Spleen (tissue), 11 donors: ENCODE results near the gene PAEP. TPM values are rescaled to one million over a fixed set of nuclear protein-coding genes. Genes with fewer than 3 reads are reported as not detected.

Experiments
- DNase-seq: peaks from one replicate; pipeline ENCODE4 v3.0.0-alpha.2; 2020
- H3K27ac ChIP-seq, 8 donors: fragments of 200-600 bp; sonication (generic) in 7 of 8; 1 replicate in 4 of 8; 2 replicates in 4 of 8; pipeline versions ENCODE4 v1.5.0 to v1.8.0; 2016 to 2021; ENCODE audit warnings: inconsistent platforms in 4 of 8, mild to moderate bottlenecking in 4 of 8, moderate library complexity in 1 of 8
- H3K27me3 ChIP-seq, 7 donors: fragments of 200-600 bp; sonication (generic) in 6 of 7; replicated peaks in 1 of 7; 1 replicate in 4 of 7; 2 replicates in 3 of 7; pipeline versions ENCODE4 v1.5.0 to v1.8.0; 2016 to 2021; ENCODE audit warnings: inconsistent platforms in 3 of 7, mild to moderate bottlenecking in 1 of 7
- H3K36me3 ChIP-seq, 6 donors: fragments of 200-600 bp; sonication (generic) in 5 of 6; 1 replicate in 4 of 6; 2 replicates in 2 of 6; pipeline versions ENCODE4 v1.5.0 to v1.8.0; 2016 to 2021; ENCODE audit warnings: inconsistent platforms in 2 of 6
- H3K4me1 ChIP-seq, 6 donors: fragments of 200-600 bp; sonication (generic) in 5 of 6; 1 replicate in 3 of 6; 2 replicates in 3 of 6; pipeline versions ENCODE4 v1.5.0 to v1.8.0; 2016 to 2021; ENCODE audit warnings: inconsistent platforms in 3 of 6
- H3K4me3 ChIP-seq, 8 donors: fragments of 200-600 bp; sonication (generic) in 7 of 8; 1 replicate in 4 of 8; 2 replicates in 4 of 8; pipeline versions ENCODE4 v1.5.0 to v1.8.0; 2016 to 2021; ENCODE audit warnings: inconsistent platforms in 4 of 8, mild to moderate bottlenecking in 4 of 8, moderate library complexity in 2 of 8
- H3K9me3 ChIP-seq, 8 donors: fragments of 200-600 bp; sonication (generic) in 7 of 8; 1 replicate in 4 of 8; 2 replicates in 4 of 8; pipeline versions ENCODE4 v1.5.0 to v1.8.0; 2016 to 2021; ENCODE audit warnings: inconsistent platforms in 4 of 8
- CTCF ChIP-seq, 11 experiments: fragments of 200-600 bp in 7 of 11; fragments of 450-650 bp in 4 of 11; sonication (generic) in 4 of 11; IDR thresholded peaks in 8 of 11; conservative IDR thresholded peaks in 3 of 11; 1 replicate in 7 of 11; 2 replicates in 4 of 11; pipeline versions ENCODE4 v1.4.0 to v1.8.0; 2016 to 2021; ENCODE audit warnings: antibody characterized with exemption in 11 of 11, inconsistent platforms in 4 of 11, mild to moderate bottlenecking in 1 of 11
- POLR2A ChIP-seq, 3 donors: fragments of 450-650 bp; IDR thresholded peaks; one replicate each; pipeline ENCODE4 v1.5.1; 2017; ENCODE audit warnings: antibody characterized with exemption in 3 of 3, mild to moderate bottlenecking in 1 of 3
- POLR2AphosphoS5 ChIP-seq, 3 donors: sonication (generic); formaldehyde crosslinking; IDR thresholded peaks; one replicate each; pipeline ENCODE4 v1.5.1; 2017; ENCODE audit warnings: antibody characterized with exemption in 3 of 3
- WGBS, 5 donors: extraction: QIAGEN DNeasy Blood & Tissue Kit in 3 of 5; methylation state at CpG; one replicate each; pipeline versions ENCODE4 v1.1.5 to v1.1.7; 2013 to 2018; 5-methylcytosine and 5-hydroxymethylcytosine counted together
- intact Hi-C: fragments of 100-400 bp; cut with DNase I; formaldehyde crosslinking; loops from one replicate; pipeline ENCODE4 v1.15.0; 2023; ENCODE audit warnings: low total_unique reads
- polyA plus RNA-seq, 3 donors: library from polyadenylated mRNA; stranded (reverse); fragments of 200-250 nt; gene quantifications; one replicate each; pipeline ENCODE4 v1.2.1, GENCODE V29; 2013
- total RNA-seq, 7 donors: library from RNA; depleted of rRNA in 3 of 7; stranded (reverse); fragments of >200 nt in 3 of 7; fragmentation: NEBNext Ultra II Directional in 4 of 7; extraction: Animal tissue kit (Norgen Biotek cat#: 25700) in 4 of 7; gene quantifications; one replicate each; pipeline versions ENCODE4 v1.1.0 to v1.2.1, GENCODE V29; 2016 to 2021
- donor health status: healthy with polysubstance abuse.
- donor health status: DM: no; HTN: no; CAD: no; lungs with moderate emphysema.
- donor health status: DM: no; HTN: no; CAD: no.
- donor health status: Bipolar disorder and iron deficiency.
- donor health status: healthy.
- donor health status: DM: no; HTN: no; CAD: no.
- donor health status: DM: yes; HTN: yes; CAD: no.

Gene PAEP
- total and polyA plus RNA-seq, 10 donors = not detected

- intact Hi-C loops = no loop called here
- H3K4me1 ChIP-seq = no peaks in the 10 kb centered on the region
- peaks cover 0 to 78% (median 4%) of the 10 kb centered on the region in 7 donors for H3K27me3 ChIP-seq
- TF ChIP-seq POLR2A (IDR thresholded peaks at IDR 0.05) (no peak), POLR2AphosphoS5 (IDR thresholded peaks at IDR 0.05) (no peak), CTCF (IDR thresholded peaks at IDR 0.05 in 8 of 11, conservative IDR thresholded peaks at IDR 0.05 in 3 of 11) (no peak)
- DNase-seq = no peak
- H3K9me3 ChIP-seq = no peaks in the 10 kb centered on the region
- H3K36me3 ChIP-seq = no peaks in the 10 kb centered on the region
- no peak overlapping the region for H3K4me3 ChIP-seq
- WGBS, 5 donors = 79 to 85% (median 80%) methylated on average over 11 to 29 of the region's 29 CpGs
- no peak overlapping the region for H3K27ac ChIP-seq
These were observed 53.5 kb downstream of the PAEP start for GRCh38 chr9:135614821-135615665.

- Histone ChIP-seq H3K9me3 (no peaks in the 10 kb centered on the region), H3K4me1 (no peaks in the 10 kb centered on the region), H3K4me3 (no peak overlapping the region), H3K27me3 (peaks cover 0 to 72% (median 4%) of the 10 kb centered on the region in 7 donors), H3K27ac (no peak overlapping the region), H3K36me3 (no peaks in the 10 kb centered on the region)
- intact Hi-C loops = no loop called here
- no peak for DNase-seq
- TF ChIP-seq POLR2AphosphoS5 (IDR thresholded peaks at IDR 0.05) (no peak), CTCF (IDR thresholded peaks at IDR 0.05 in 8 of 11, conservative IDR thresholded peaks at IDR 0.05 in 3 of 11) (no peak), POLR2A (IDR thresholded peaks at IDR 0.05) (no peak)
- 63 to 69% (median 68%) methylated on average over 25 to 31 of the region's 31 CpGs for WGBS, 5 donors
These were observed 54.4 kb downstream of the PAEP start for GRCh38 chr9:135615666-135616618.

Other genes with a start within 250 kb of the PAEP start
- gene PPP1R26, start 82.0 kb upstream of the PAEP start, total RNA-seq = 10 to 100 TPM in 2 of 7 donors, 1 to 10 TPM in 5; 6.7 to 18.7 (median 9.7) TPM
- 1 to 10 TPM; 1.8 to 4.5 (median 2.3) TPM for gene PPP1R26, start 82.0 kb upstream of the PAEP start, polyA plus RNA-seq
- gene MRPS2, start 61.1 kb upstream of the PAEP start, total RNA-seq = 10 to 100 TPM; 19.2 to 34.1 (median 24.1) TPM
- 10 to 100 TPM; 29.8 to 40.6 (median 34.5) TPM for gene MRPS2, start 61.1 kb upstream of the PAEP start, polyA plus RNA-seq
- gene LCN1, start 40.3 kb upstream of the PAEP start, total RNA-seq = not detected
- gene LCN1, start 40.3 kb upstream of the PAEP start, polyA plus RNA-seq = under 1 TPM in 1 of 3 donors, not detected in 2; 0.09 TPM
- under 1 TPM in 1 of 7 donors, not detected in 6; 0.40 TPM for gene OBP2A, start 15.6 kb upstream of the PAEP start, total RNA-seq
- gene OBP2A, start 15.6 kb upstream of the PAEP start, polyA plus RNA-seq = not detected
- not detected for gene GLT6D1, start 77.8 kb downstream of the PAEP start, total RNA-seq
- gene GLT6D1, start 77.8 kb downstream of the PAEP start, polyA plus RNA-seq = not detected
- gene LCN9, start 101.6 kb downstream of the PAEP start, total RNA-seq = not detected
- gene LCN9, start 101.6 kb downstream of the PAEP start, polyA plus RNA-seq = not detected
- not detected for gene SOHLH1, start 137.7 kb downstream of the PAEP start, total RNA-seq
- under 1 TPM in 2 of 3 donors, not detected in 1; 0.07 to 0.10 TPM for gene SOHLH1, start 137.7 kb downstream of the PAEP start, polyA plus RNA-seq
- gene KCNT1, start 140.4 kb downstream of the PAEP start, total RNA-seq = 10 to 100 TPM in 6 of 7 donors, 1 to 10 TPM in 1; 8.3 to 41.5 (median 27.0) TPM
- 10 to 100 TPM in 1 of 3 donors, 1 to 10 TPM in 2; 1.0 to 18.4 (median 5.6) TPM for gene KCNT1, start 140.4 kb downstream of the PAEP start, polyA plus RNA-seq